HG02870 (cell line): ENCODE data around the gene ZNF385D.
A peak's percentile ranks its signal among the peaks of the same experiment; 100 is the strongest.
"Not testable (repeated sequence)": the region's sequence is repeated elsewhere in the genome, so short reads cannot be mapped to it uniquely, and the experiment has no call there.

ENCODE experiments used
- ATAC-seq: cut with Tn5 transposase; IDR thresholded peaks from one replicate; pipeline ENCODE4 v1.9.1; 2021; ENCODE audit warnings: mild to moderate bottlenecking, moderate library complexity; ENCODE audit not compliant: unreplicated experiment

The ZNF385D gene

DNA sequence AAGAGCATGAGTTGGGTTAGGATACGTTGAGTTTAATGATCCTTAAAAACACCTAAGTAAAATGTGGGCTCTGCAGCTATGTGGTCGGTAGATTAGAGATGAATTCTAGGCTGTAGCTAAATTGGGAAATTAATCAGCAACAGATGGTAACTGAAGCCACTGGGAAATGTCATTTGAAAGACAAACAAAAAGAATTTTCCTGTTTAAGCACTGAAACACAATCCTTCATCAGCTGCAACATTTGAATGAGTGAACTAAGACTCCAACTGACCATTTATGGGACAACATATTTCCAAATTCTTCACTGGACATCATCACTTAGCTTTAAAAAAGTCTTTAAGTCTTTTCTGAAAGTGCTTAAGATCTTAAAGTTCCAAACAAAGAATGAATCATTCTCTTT is 226.9 kb downstream of the ZNF385D start:
- no peak for ATAC-seq

DNA sequence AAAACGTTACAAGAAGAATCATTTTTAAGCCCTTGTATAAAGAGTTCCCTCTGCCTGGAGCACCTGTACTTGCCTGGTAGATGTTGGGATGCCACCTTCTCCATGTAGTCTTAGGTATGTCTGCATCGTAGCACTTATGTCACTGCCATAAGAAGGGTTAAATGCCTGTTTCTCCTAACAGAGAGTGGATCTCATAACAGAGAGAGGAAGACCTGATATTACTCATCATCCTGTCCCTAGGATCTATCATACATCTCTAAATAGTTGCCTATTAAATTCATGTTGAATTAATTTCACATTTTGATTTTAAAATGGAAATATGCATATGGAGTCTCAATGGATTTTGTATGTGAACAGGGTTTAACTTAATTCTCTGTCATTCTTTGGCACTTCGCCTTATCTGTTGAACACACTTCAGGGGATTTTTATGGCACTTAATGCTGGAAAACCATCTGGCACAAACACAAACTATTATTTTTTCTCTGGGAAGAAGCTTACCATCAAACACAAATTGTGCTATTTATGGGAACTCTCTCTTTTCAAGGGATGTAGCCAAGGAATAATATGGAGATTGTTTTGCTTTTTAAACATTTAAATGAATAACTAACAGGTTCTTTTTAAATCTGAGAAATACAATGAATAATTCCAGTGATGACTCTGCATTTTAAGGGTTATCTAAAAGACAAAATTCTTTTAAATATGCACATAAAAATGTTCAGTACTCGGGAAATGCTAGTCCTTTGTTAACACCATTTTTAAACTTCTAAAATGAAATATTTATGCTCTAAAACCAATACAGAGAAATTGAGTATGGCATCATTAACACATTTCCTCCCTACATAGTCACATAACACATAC is 230.7 kb downstream of the ZNF385D start:
- ATAC-seq = no peak

DNA sequence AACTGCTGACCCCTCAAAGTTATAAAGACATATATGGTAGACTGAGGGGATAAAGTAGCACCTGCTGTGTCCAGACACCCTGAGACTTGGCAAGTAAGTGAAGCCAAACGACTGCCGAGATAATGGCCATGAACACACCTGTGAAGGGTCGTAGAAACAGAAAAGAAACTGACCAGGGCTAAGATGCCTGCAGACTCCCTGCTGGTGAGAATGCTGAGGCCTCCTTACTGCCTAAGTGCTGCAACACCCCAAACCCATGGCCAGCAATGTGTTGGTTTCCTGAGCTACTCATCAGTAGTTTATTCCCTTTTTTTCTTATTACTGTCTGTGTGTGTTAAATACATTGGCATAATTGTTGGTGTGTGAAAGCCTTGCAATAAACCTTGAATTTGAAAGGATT is 233.8 kb downstream of the ZNF385D start:
- no peak for ATAC-seq

DNA sequence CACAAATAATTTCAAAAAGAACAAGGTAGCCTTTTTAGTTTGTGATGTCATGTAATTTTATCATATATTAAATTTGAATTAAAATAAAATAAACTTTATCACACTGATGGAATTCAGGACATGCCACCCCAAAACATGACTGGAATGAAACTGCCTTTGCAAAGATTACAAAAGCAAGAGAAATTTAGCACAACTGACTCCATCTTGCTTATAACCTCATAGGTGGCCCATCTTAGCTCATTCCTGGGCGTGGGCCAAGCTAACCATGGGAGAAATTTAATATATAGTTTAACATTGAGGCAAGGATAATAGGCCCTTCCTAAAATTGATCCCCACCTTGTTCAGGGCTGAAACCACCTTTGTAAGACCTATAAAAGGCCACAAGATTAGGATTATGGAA is 235.6 kb downstream of the ZNF385D start:
- no peak for ATAC-seq

DNA sequence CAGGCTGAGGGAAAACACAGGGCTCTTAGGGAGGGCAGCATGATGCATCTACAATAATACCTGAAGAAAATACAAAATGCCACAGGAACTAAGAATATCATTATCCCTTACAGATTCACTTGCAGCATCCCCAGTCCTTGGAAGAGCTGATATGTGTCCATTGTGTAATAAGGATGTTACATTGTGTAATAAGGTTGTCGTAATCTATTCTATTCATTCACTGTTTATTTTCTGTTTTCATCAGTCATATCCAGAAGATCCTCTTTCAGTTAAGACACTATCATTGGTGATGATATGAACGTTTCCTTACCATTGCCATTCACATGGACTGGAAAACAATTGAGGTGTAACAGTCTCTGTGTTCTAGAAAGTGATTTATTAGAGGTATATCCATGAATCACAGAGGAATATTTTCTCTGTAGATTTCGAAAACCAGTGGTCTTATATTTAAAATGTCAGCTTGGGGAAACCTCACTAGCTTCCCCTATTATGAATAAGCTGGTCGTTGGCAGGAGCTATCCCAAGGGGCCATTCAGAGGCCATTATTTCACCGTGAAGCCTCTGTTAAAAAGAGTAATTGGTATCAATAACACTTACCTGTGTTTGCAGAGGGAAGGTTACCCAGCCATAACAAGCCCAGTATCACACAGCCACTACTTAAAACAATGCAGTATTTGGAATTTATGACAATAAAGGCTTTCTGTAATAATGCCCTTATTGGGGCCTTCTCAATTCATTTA is 241.1 kb downstream of the ZNF385D start:
- ATAC-seq = no peak

DNA sequence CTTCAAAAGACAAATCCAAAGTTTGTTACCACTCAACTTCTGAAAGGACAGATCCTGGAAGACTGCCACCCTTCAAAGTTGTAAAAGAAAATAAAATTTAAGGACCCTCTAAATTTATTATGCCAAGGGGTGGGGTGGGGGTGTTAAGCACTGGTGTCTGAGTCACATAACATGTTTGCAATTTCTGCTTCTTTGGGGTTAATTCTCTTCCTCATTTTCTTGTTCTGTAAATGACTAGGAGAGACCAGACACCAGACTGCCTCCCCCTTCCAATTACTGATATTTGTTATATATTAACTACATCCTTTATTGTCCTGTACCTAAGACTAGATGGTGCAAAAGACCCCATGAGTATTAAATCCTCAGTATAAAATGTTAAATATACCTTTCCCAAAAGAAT is 242.8 kb downstream of the ZNF385D start:
- no peak for ATAC-seq

DNA sequence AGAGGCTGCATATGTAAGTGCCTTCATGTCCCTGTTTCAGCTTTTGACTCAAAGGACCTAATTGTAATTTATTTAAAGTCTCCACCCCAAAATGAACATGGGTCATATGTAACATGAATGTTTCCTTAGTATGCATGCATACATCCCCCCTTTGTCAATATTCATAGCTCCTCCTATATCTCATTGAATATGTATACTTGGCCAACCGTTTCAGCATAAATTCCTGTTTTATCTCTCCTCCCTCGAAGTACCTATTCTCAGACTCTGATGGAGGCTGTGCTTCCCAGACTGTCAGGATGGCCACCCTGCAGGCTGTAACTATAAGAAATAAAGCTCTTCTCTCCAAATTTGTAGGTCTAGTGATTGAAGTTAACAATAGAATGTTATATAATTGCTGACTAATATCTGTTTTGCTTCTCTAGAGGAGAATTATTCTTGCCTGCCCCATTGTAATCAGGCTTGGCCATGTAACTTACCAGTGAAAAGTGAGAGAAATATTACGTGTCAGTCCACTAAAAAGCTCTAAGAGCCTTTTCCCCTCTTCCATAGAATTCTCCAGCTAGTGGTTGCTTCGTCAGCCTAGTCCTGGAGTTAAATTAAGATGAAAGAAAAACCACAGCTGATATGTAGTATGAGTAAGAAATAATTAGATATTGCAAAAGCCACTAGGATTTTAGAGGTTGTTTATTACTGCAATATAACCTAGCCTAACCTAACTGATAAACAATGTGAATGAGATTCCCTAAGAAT is 245.1 kb downstream of the ZNF385D start:
- ATAC-seq = no peak

DNA sequence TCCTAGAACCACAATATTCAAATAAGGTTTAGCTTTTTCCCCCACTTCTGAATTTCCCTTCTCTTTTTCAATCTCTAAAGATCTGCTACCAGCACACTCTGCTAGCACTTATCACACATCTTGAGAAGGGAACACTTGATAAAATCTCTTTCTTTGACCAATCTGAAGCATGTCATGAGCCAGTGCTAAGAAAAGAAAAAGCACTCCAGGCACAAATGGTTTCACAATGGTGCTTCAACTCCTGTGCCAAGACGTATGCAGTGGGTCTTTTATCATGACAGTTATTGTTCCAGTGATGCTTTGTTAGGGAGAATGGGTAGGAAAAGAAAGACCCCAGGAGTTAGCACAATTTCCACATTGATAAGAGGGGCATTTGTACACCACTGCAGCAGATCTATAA is 248.4 kb downstream of the ZNF385D start:
- no peak for ATAC-seq

DNA sequence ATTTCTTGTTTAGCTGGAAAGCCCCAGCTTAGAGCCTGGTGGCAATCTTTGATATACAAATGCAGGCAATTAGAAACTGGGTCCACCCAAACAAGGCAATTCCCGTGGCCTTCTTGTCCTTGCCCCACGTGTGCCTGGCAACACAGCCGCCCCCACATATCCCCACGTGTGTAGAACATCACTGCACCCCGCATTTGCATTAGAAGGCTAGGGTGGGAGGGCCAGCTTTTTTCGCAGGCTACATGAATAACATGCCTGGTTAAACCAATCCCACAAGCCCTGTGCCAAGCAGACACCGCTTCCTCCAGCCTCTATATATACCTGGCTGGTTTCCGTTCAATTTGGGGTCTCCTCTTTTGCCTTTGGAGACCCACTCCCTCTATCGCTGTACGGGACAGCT is 250.2 kb downstream of the ZNF385D start:
- no peak for ATAC-seq

DNA sequence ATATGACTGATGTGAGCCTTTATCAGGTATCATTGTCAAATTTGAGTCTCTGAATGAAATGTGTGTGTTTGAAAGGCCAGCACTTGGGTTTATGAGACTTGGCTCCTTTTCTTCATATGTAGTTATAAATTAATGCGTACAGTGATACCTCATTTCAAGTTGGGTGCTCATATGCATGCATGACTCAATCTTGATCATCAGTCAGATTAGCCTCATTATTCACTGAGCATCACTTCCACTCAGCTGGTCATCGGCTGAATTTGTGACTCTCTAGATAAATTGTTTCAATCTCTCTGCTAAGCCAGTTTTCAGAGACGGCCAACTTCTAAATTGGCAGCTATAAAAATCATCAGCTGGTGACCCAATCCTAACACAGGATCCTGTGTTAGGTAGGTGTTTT is 260.3 kb downstream of the ZNF385D start:
- ATAC-seq = not testable (repeated sequence)

DNA sequence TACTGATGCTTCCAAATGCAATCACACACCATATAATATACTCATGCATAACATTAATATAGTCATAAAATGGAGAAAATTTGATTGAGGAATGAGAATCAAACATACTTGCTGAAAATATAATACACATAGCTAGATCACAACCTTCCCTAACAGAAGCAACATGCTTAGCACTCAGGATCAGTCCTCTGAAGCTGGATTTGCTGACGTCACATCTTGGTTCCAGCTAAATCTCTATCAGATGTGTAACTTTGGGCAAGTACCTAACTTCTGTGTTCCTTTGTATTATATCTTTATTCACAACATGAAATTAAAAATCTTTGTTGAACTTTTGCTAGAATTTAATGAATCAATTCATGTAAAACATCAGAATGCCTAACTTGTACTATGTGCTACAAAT is 263.5 kb downstream of the ZNF385D start:
- ATAC-seq = no peak

DNA sequence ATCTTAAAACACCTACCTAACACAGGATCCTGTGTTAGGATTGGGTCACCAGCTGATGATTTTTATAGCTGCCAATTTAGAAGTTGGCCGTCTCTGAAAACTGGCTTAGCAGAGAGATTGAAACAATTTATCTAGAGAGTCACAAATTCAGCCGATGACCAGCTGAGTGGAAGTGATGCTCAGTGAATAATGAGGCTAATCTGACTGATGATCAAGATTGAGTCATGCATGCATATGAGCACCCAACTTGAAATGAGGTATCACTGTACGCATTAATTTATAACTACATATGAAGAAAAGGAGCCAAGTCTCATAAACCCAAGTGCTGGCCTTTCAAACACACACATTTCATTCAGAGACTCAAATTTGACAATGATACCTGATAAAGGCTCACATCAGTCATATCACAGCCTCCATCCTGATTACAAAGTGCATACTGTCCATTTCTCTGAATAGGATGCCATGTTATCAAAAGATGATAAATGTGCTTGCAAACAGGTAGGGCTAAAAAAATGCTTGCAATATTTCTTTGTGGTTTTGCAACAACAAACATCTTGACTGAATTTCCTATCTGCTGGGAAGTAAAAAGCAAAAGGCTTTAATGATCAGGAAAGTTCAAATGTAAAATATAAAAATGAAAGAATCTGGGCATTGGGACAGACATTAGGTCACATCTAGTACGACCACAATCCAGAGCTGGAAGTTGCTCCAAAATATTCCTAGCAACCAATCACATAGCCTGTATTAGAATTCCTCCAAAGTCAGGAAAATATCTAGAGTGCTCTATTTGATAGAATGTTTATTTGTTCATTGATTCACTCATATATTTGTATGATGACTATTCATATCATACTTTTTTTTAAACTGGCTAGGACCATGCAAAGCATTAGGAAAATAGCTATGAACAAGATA is 264.7 kb downstream of the ZNF385D start:
- ATAC-seq = not testable (repeated sequence)

DNA sequence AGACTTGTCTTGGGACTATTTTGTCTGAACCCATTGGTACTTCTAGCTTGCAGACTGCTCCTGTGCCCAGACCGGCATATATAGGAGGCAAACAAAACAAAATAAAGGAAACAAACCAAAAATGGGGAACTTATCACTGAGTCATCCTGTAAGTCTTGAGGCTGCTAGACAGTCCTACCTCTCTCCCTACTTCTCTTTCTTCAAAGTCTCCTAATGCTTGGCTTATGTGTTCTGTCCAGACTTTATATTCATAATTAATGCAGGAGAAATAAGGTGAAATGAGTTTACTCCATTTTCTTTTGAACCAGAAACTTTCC is 266.2 kb downstream of the ZNF385D start:
- ATAC-seq = no peak

DNA sequence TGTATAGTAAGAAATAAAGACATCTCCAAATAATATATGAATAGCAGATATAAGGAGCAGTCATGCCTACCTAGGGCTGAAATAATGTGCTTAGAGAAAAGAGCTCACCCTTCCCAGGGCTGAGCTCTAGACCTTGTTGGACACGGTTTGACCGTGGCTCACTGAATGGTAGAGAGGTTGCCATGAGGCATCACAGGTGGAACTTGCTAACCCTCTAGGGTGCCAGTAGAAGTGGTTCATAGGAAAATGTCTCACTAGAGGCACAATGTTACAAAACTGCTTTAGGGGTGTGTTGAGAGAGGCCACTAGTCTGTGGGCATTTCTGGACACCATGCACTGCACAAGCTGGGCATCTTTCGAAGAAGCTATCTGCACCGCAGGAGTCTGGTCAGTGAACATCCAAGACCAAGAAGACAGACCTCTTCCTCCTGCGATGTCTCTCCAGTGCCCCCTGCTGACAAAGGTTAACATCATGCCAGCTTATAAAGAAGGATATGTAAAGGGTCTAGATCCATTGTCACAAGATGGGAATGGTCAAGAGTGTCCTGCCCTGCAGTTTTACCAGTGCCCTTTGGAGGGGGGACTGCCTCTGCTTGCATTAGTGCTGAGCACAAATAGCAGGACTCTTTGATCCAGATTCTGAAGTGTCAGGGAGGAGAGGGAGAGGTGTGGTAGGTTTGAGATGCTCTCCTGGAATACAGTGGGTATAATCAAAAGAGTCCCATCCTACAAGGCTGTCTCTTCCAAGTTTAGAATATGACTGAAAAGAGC is 266.8 kb downstream of the ZNF385D start:
- peak; percentile 44 for ATAC-seq

DNA sequence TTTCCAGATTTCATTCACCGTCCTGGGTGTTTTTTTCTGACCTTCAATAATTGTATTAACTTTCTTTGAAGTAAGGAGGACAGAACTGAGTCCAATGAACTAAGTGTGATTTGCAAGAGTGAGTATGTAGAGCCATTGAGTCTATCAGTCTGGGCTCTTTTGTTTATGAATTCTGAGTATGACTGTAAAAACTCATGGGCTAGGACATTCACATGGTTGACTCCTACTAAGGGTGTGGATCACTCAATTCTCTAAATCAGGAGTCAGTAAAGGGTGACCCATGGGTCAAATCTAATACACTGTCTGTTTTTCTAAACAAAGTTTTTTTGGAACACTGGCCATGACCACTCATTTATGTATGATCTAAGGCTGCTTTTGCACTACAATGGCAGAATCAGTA is 269.0 kb downstream of the ZNF385D start:
- no peak for ATAC-seq

DNA sequence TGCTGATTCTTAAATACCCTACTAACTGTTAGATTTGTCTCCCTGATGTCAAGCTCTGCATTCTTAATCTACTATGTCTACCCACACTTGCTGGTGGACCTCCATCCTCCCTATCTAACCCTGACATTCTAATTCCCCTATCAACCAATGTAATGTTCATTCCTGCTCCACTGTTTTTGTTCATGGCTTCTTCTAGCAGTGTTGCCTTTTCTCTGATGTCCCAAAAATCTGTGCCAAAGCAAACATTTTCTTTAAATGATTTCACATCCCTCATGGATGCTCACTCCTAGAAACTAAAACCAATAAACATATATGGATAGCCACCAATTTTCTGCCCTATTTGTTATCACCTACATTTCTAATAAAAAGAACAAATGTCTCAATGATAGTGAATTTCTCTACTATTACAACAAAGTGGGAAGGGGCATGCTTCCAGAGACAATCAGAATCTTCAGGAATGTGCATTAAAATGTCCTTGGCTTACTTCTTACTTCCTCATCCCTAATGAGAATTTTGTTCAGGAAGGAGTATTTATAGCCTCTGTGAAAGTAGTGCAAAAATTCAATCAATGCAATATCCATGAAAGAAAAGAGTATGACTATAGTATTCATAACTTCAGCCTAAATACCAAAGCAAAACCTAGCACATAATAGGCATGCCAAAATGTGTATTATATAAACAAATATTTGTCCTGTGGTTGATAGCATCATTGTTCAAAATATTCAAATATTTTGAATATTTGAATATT is 273.3 kb downstream of the ZNF385D start:
- no peak for ATAC-seq

DNA sequence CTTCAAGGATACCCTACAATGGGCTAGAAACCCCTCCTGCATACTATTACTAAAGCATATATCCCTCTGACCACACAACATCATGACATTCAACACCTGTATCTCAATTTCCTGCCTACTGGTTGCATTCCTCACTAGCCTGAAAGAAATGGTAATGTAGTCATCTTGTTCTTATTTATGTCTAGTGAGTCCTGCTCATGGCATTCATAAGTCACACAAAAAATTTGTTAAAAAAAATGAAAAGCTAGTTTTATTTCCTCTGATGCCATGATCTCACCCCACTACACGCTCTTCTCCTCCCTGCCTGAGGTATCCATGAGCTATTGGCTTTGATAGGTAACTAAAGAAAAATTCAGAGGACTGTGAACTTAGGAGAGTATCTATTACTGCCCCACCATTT is 284.5 kb downstream of the ZNF385D start:
- no peak for ATAC-seq

DNA sequence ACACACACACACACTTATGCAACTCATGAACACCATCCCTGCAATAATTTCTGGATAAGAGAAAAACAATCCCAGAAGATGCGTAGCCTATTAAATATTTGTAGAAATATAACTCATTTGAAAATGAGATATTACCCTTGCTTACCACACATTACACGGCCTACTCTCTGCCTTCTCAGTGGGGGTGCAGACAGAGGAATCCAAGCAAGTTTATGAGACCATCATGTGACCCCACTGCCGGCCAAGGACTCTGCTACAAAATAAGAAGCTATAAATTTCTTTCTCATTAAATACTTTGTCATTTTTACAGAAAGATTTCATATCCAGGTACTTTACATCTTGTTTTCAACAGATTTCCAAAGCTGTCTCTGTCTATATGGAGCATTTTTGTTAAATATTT is 286.3 kb downstream of the ZNF385D start:
- ATAC-seq = no peak

DNA sequence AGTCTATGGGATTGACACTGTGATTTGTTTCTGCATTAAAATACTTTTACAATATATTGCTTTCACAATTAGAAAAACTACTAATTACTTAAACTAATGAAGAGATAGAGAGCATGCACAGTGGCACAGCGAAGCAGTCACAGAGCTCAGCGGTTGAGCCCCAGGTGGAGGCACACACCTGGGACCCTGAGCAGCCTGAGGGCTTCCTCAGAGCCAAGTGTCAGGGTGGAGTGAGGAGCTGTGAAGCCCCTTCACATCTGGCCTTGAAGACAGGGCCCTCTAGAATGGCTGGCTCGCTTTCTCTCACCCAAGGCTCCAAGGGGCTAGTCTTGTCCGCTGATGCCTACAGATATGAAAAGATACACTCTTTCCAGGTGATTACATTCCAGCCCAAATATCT is 287.7 kb downstream of the ZNF385D start:
- no peak for ATAC-seq
